GM23248 (cell line): ENCODE data around the gene ERCC2. TPM values are rescaled to one million over a fixed set of nuclear protein-coding genes. Genes with fewer than 3 reads are reported as not detected.

Experiments used
- DNase-seq: peaks from one replicate; pipeline ENCODE4 v3.0.0-alpha.2; 2015
- H2AFZ ChIP-seq: fragments of 200-600 bp; sonication (generic); 2 replicates; pipeline ENCODE4 v1.6.1; 2016; ENCODE audit warnings: antibody characterized with exemption
- H3F3A ChIP-seq: fragments of 200-600 bp; sonication (generic); 2 replicates; pipeline ENCODE4 v1.6.1; 2016; ENCODE audit warnings: mild to moderate bottlenecking, antibody characterized with exemption, mixed run types; ENCODE audit not compliant: insufficient read depth
- H3K27ac ChIP-seq: fragments of 200-600 bp; sonication (generic); 2 replicates; pipeline ENCODE4 v1.5.1; 2016; ENCODE audit warnings: mild to moderate bottlenecking
- H3K27me3 ChIP-seq: fragments of 200-600 bp; sonication (generic); replicated peaks from 2 replicates; pipeline ENCODE4 v1.6.1; 2016; ENCODE audit warnings: mild to moderate bottlenecking; ENCODE audit not compliant: insufficient read depth
- H3K36me3 ChIP-seq: fragments of 200-600 bp; sonication (generic); 2 replicates; pipeline ENCODE4 v1.6.1; 2016; ENCODE audit warnings: low read depth, mild to moderate bottlenecking
- H3K4me1 ChIP-seq: fragments of 200-600 bp; sonication (generic); 2 replicates; pipeline ENCODE4 v1.6.1; 2016; ENCODE audit warnings: mild to moderate bottlenecking; ENCODE audit not compliant: insufficient read depth
- H3K4me2 ChIP-seq: fragments of 200-600 bp; sonication (generic); one replicate; pipeline ENCODE4 v1.6.1; 2016; ENCODE audit warnings: mild to moderate bottlenecking; ENCODE audit not compliant: unreplicated experiment
- H3K4me3 ChIP-seq: fragments of 200-600 bp; sonication (generic); 2 replicates; pipeline ENCODE4 v1.5.1; 2016; ENCODE audit warnings: mild to moderate bottlenecking
- H3K79me2 ChIP-seq: fragments of 200-600 bp; sonication (generic); 2 replicates; pipeline ENCODE4 v1.6.1; 2016; ENCODE audit warnings: mild to moderate bottlenecking; ENCODE audit not compliant: insufficient read depth
- H3K9ac ChIP-seq: fragments of 200-600 bp; sonication (generic); 2 replicates; pipeline ENCODE4 v1.6.1; 2016; ENCODE audit warnings: mild to moderate bottlenecking
- H3K9me2 ChIP-seq: fragments of 200-600 bp; sonication (generic); 2 replicates; pipeline ENCODE4 v1.6.1; 2016; ENCODE audit warnings: mixed run types, mild to moderate bottlenecking, moderate library complexity; ENCODE audit not compliant: insufficient read depth
- H3K9me3 ChIP-seq: fragments of 200-600 bp; sonication (generic); one replicate; pipeline ENCODE4 v1.6.1; 2017; ENCODE audit warnings: low read depth
- H4K20me1 ChIP-seq: fragments of 200-600 bp; sonication (generic); 2 replicates; pipeline ENCODE4 v1.6.0; 2016; ENCODE audit not compliant: insufficient read depth
- EZH2 ChIP-seq: fragments of 200-600 bp; sonication (generic); IDR thresholded peaks from 2 replicates; pipeline ENCODE4 v1.6.1; 2018; ENCODE audit warnings: antibody characterized with exemption, mild to moderate bottlenecking; ENCODE audit not compliant: insufficient read depth, poor library complexity, severe bottlenecking
- EZH2phosphoT487 ChIP-seq: fragments of 200-600 bp; sonication (generic); IDR thresholded peaks from 2 replicates; pipeline ENCODE4 v1.6.1; 2018; ENCODE audit warnings: antibody characterized with exemption, moderate library complexity, mild to moderate bottlenecking, low read depth; ENCODE audit not compliant: insufficient read depth
- WGBS, 2 experiments: methylation state at CpG; one replicate each; pipeline ENCODE4 v1.1.6; 2015 to 2017; ENCODE audit warnings: low lambda C conversion rate in 2 of 2, low coverage in 1 of 2; ENCODE audit errors: missing lambda C conversion rate in 2 of 2; 5-methylcytosine and 5-hydroxymethylcytosine counted together
- in situ Hi-C: fragments of 300-500 bp; cut with MboI; formaldehyde crosslinking; loops from 2 replicates; pipeline ENCODE4 v1.15.0; 2020
- polyA plus RNA-seq: library from polyadenylated mRNA; unstranded; fragments of >200 nt; fragmentation: Nextera tagmentation; extraction: Ambion mirVana; gene quantifications from 2 replicates; pipeline ENCODE4 v1.2.1, GENCODE V29; 2016
- total RNA-seq: library from RNA; depleted of rRNA; stranded (reverse); fragments of >200 nt; shearing (Covaris generic); gene quantifications from 2 replicates; pipeline ENCODE4 v1.2.3, GENCODE V29; 2014

The ERCC2 gene
- total and polyA plus RNA-seq, 2 experiments from 2014 or later: 13.7 to 32.3 TPM

DNA sequence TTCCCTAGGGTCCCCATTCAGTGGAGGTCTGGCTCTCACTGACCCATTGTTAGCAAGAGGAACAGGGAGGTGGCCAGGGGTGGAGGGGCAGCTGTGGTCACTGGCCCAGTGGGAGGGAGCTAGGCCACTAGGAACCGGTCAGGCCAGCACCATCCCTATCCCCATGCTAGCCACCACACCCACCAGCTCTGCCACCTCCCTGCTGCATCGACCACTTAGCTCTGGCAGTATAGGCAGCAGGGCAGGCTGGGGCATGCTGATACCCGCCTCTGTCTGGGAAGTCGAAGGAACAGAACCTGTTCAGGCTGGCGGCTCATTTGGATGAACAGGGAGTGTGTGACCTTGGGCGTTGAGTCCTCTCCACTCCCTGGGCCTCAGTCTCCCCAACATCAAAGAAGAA is 29.8 kb upstream of the ERCC2 start:
- Histone ChIP-seq H3K9me3 (no peaks in the 10 kb centered on the region), H3K27me3 (no peaks in the 10 kb centered on the region), H3K27ac (no peak overlapping the region), H2AFZ (no peak overlapping the region), H3F3A (no peaks in the 10 kb centered on the region), H3K4me3 (no peak overlapping the region), H3K9ac (no peak overlapping the region), H3K9me2 (no peaks in the 10 kb centered on the region), H3K79me2 (peaks cover 13% of the 10 kb centered on the region), H3K4me1 (peaks cover 17% of the 10 kb centered on the region; the same call in 1 of the 2 replicates), H4K20me1 (no peaks in the 10 kb centered on the region), H3K36me3 (no peaks in the 10 kb centered on the region), H3K4me2 (no peak overlapping the region)
- in situ Hi-C loops: no loop called here
- no peak for TF ChIP-seq EZH2
- no peak for TF ChIP-seq EZH2phosphoT487
- 94 to 95% methylated on average over 6 of the region's 6 CpGs for whole genome bisulfite sequencing, 2 experiments
- no peak for DNase-seq

- H4K20me1 ChIP-seq: no peaks in the 10 kb centered on the region
- H3F3A ChIP-seq: no peaks in the 10 kb centered on the region
- no peak overlapping the region for H3K4me2 ChIP-seq
- H3K27me3 ChIP-seq: no peaks in the 10 kb centered on the region
- in situ Hi-C loops: no loop called here
- H2AFZ ChIP-seq: no peak overlapping the region
- no peaks in the 10 kb centered on the region for H3K4me1 ChIP-seq
- H3K4me3 ChIP-seq: no peak overlapping the region
- H3K9ac ChIP-seq: no peak overlapping the region
- no peak for TF ChIP-seq EZH2
- TF ChIP-seq EZH2phosphoT487: no peak
- DNase-seq: no peak
- H3K79me2 ChIP-seq: no peaks in the 10 kb centered on the region
- H3K9me3 ChIP-seq: no peaks in the 10 kb centered on the region
- H3K9me2 ChIP-seq: no peaks in the 10 kb centered on the region
- no peak overlapping the region for H3K27ac ChIP-seq
- H3K36me3 ChIP-seq: no peaks in the 10 kb centered on the region
- WGBS, 2 experiments: 84 to 91% methylated on average over 26 to 59 of the region's 59 CpGs
Measured at GRCh38 chr19:45395821-45396617, 25.6 kb upstream of the ERCC2 start.

DNA sequence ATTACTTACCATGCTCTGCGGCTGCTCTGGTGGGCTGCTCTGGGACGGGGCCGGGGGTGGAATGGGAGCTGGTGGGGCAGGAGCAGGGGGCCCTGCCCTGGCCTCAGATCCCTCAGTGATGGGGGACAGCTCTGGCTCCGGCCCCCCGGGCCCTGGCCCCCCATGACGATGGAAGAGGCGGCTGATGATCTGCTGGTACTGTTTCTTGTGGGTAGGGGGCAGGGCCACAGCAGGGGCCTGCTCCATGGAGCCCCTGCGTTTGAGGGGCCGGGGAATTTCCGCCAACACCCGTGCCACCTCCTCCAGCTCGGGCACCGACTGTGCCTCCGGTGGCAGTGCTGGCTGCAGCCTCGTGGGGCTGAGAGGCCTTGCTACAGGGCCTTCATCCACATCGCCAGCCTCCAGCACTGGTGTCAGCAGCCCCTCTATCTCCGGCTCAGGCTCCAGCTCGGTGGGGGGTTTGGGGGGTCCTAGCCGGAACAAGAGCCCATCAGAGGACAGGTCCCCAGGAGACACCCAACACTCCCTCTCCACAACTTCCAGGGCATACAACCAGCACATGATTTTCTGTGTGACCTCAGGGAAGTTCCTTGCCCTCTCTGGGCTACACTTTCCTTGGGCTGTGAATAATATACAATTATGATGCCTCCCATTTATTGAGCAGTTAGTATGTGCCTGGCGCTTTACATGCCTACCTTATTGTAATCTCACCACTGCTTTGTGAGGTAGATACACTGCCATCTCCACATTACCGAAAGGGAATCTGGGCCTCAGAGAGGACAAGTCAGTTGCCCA is 21.7 kb upstream of the ERCC2 start:
- TF ChIP-seq EZH2: no peak
- TF ChIP-seq EZH2phosphoT487: no peak
- Histone ChIP-seq H3K9ac (no peak overlapping the region), H3K4me3 (no peak overlapping the region), H4K20me1 (no peaks in the 10 kb centered on the region), H3F3A (no peaks in the 10 kb centered on the region), H3K4me1 (no peaks in the 10 kb centered on the region), H3K27ac (no peak overlapping the region), H3K9me2 (no peaks in the 10 kb centered on the region), H3K9me3 (no peaks in the 10 kb centered on the region), H3K4me2 (no peak overlapping the region), H3K79me2 (no peaks in the 10 kb centered on the region), H3K36me3 (no peaks in the 10 kb centered on the region), H2AFZ (no peak overlapping the region), H3K27me3 (no peaks in the 10 kb centered on the region)
- WGBS, 2 experiments: 96 to 97% methylated on average over 17 to 20 of the region's 21 CpGs
- in situ Hi-C loops: no loop called here
- no peak for DNase-seq

GRCh38 chr19:45391346-45391745 is 21.0 kb upstream of the ERCC2 start:
- in situ Hi-C loops: no loop called here
- peak; percentile 28 for DNase-seq
- no peaks in the 10 kb centered on the region for H3K9me3 ChIP-seq
- H3K4me2 ChIP-seq: no peak overlapping the region
- H3K9ac ChIP-seq: no peak overlapping the region
- H3K36me3 ChIP-seq: no peaks in the 10 kb centered on the region
- no peaks in the 10 kb centered on the region for H3F3A ChIP-seq
- TF ChIP-seq EZH2: no peak
- TF ChIP-seq EZH2phosphoT487: no peak
- H3K27me3 ChIP-seq: no peaks in the 10 kb centered on the region
- no peak overlapping the region for H3K27ac ChIP-seq
- no peaks in the 10 kb centered on the region for H3K9me2 ChIP-seq
- H3K79me2 ChIP-seq: no peaks in the 10 kb centered on the region
- H3K4me3 ChIP-seq: no peak overlapping the region
- no peak overlapping the region for H2AFZ ChIP-seq
- WGBS, 2 experiments: 66 to 68% methylated on average over 3 of the region's 3 CpGs
- peaks cover 3% of the 10 kb centered on the region; the same call in 1 of the 2 replicates for H3K4me1 ChIP-seq
- no peaks in the 10 kb centered on the region for H4K20me1 ChIP-seq
